ENCODE measurements around the gene PHIP. TPM values are rescaled to one million over a fixed set of nuclear protein-coding genes. Genes with fewer than 3 reads are reported as not detected.

Gene PHIP
- total RNA-seq, 1 donor from 2014 or later, result 14.6 TPM

DNA sequence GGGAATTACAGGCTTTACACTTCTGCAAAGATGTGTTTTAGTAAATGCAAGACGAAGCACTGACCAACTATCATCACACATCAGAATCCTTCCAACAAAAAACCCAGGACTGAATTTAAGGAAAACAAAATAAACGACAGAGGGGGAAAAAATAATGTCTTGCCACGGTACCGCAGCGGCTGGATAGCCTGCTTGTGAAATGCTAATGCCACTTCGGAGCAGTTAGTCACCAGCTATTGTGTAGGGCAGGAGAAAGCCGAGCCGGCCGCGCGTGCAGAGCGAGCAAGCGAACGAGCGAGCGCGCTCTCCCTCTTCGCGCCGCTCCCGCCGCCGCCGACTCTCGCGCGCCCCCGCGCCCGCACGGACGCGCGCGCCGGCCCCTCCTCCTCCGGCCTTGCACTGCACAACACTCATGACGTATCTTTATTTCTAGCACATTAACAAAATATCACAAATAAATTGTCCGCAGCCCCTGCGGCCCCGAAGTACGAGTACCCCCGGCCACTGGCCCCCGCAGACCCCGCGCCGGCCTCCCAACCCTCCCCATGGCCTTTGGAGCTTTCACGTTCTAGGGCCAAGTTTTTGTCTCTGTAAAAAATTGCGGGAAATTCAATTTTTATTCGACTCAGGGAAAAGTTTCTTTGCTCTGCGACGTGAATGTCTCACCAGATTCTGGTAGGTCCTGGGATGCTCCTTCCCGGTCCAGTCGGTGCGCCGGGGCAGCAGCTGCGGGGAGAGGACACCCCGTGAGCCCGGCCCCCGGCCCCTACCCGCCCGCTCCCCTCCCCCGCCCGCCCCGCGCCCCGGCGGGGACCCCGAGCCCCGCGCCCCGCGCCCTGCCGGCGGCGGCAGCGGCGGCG, 1.0 kb downstream of the PHIP start:
- TF ChIP-seq, protein P1, sequence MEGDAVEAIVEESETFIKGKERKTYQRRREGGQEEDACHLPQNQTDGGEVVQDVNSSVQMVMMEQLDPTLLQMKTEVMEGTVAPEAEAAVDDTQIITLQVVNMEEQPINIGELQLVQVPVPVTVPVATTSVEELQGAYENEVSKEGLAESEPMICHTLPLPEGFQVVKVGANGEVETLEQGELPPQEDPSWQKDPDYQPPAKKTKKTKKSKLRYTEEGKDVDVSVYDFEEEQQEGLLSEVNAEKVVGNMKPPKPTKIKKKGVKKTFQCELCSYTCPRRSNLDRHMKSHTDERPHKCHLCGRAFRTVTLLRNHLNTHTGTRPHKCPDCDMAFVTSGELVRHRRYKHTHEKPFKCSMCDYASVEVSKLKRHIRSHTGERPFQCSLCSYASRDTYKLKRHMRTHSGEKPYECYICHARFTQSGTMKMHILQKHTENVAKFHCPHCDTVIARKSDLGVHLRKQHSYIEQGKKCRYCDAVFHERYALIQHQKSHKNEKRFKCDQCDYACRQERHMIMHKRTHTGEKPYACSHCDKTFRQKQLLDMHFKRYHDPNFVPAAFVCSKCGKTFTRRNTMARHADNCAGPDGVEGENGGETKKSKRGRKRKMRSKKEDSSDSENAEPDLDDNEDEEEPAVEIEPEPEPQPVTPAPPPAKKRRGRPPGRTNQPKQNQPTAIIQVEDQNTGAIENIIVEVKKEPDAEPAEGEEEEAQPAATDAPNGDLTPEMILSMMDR (IDR thresholded peaks at IDR 0.05; ENCODE audit: insufficient read depth, low read length, poor library complexity, severe bottlenecking), result no peak
- Histone ChIP-seq H3K4me3 (ENCODE audit: low read depth, low read length) (peak overlapping the region; percentile 75), H3K27me3 (ENCODE audit: control insufficient read depth, insufficient read depth, low read length) (no peaks in the 10 kb centered on the region), H3K36me3 (ENCODE audit: control insufficient read depth, insufficient read depth, low read length) (no peaks in the 10 kb centered on the region)
- peak; percentile 77 for DNase-seq (ENCODE audit: low read depth)

DNA sequence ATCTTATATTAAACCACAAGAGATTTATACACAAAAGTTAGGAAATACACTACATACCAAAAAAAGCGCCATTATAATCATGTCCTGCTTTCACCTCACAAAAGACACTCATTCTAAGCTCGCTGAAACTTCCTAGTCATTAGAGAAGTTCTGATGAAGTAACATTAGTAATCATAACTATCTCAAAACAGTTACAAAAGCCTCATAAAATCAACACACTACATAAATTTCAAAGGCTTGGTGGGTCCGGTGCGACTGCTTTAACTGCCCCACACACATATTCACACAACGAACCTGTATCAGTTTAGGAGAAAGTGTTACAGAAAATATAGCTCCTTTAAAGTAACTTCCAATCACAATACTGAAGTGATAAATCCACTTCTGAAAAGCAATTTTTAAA, 1.9 kb downstream of the PHIP start:
- peak overlapping the region; percentile 75 for H3K4me3 ChIP-seq (ENCODE audit: low read depth, low read length)
- no peaks in the 10 kb centered on the region for H3K36me3 ChIP-seq (ENCODE audit: control insufficient read depth, insufficient read depth, low read length)
- TF ChIP-seq, protein P1 (IDR thresholded peaks at IDR 0.05; ENCODE audit: insufficient read depth, low read length, poor library complexity, severe bottlenecking), result no peak
- H3K27me3 ChIP-seq (ENCODE audit: control insufficient read depth, insufficient read depth, low read length), result no peaks in the 10 kb centered on the region
- no peak for DNase-seq (ENCODE audit: low read depth)

DNA sequence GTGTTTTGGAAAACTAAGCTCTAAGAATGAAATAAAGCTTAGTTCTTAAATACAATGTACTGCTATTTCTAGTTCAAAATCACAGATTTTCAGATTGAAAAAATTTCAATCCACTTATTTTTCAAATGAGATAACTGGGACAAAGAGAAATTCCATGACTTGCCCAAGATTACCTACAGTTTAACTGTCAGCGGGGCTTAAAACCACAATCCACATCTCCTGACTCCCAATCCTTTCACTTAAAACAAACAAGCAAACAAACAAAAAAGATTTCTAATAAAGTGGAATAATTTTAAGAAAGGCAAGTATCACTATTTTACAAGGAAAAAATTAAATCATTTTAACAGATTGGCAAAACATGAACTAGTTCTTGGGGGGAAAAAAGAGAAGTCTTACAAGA, 4.2 kb downstream of the PHIP start:
- TF ChIP-seq, protein P1 (IDR thresholded peaks at IDR 0.05; ENCODE audit: insufficient read depth, low read length, poor library complexity, severe bottlenecking), result no peak
- no peaks in the 10 kb centered on the region for H3K27me3 ChIP-seq (ENCODE audit: control insufficient read depth, insufficient read depth, low read length)
- no peak overlapping the region for H3K4me3 ChIP-seq (ENCODE audit: low read depth, low read length)
- H3K36me3 ChIP-seq (ENCODE audit: control insufficient read depth, insufficient read depth, low read length), result no peaks in the 10 kb centered on the region
- DNase-seq (ENCODE audit: low read depth), result no peak

DNA sequence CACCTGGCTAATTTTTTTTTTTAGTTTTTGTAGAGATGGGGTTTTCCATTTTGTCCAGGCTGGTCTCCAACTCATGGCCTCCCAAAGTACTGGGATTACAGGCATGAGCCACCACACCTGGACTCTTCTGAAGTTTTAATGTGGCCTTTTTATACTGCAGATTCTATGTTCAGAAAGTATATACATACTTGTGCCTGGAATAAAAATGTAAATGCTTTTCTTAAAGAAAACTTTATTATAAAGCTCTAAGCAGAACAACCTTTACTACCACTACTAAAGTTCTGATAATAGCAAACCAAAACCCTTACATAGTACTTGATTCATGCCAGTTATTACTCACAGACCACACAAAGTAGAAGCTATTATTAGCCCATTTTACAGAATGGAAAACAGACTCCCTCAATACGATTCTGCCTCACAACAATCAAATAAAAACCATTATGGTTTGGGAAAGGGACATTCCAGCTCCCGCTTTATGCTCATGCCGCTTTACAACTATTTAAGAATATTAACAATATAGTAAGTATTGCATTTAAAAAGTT, 5.3 kb downstream of the PHIP start:
- TF ChIP-seq, protein P1 (IDR thresholded peaks at IDR 0.05; ENCODE audit: insufficient read depth, low read length, poor library complexity, severe bottlenecking), result no peak
- Histone ChIP-seq H3K36me3 (ENCODE audit: control insufficient read depth, insufficient read depth, low read length) (no peaks in the 10 kb centered on the region), H3K27me3 (ENCODE audit: control insufficient read depth, insufficient read depth, low read length) (no peaks in the 10 kb centered on the region), H3K4me3 (ENCODE audit: low read depth, low read length) (no peak overlapping the region)
- DNase-seq (ENCODE audit: low read depth), result no peak

DNA sequence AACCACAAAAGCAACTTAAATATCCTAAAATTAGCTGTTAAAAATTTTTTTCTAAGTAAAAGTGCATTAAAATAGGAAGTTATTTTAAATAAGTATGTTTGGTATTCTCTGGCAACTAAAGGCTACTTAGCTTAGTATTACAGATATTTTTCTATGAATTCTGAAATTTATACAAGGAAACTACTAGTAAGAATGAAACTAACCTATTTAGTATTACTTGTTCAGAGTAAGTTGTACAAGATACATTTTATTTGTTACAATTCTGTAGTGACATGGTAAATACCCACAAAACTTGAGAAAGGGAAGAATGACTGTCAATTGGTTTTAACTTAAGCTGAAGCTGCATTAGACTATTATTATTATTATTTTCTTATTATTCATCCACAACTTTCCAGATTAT, 6.5 kb downstream of the PHIP start:
- Histone ChIP-seq H3K4me3 (ENCODE audit: low read depth, low read length) (no peak overlapping the region), H3K27me3 (ENCODE audit: control insufficient read depth, insufficient read depth, low read length) (no peaks in the 10 kb centered on the region), H3K36me3 (ENCODE audit: control insufficient read depth, insufficient read depth, low read length) (no peaks in the 10 kb centered on the region)
- DNase-seq (ENCODE audit: low read depth), result no peak
- TF ChIP-seq, protein P1 (IDR thresholded peaks at IDR 0.05; ENCODE audit: insufficient read depth, low read length, poor library complexity, severe bottlenecking), result no peak
